H4 (cell line): ENCODE measurements around the gene MYT1. TPM values are rescaled to one million over a fixed set of nuclear protein-coding genes. Genes with fewer than 3 reads are reported as not detected.
"Not testable (repeated sequence)": the region's sequence is repeated elsewhere in the genome, so short reads cannot be mapped to it uniquely, and the experiment has no call there.

ENCODE experiments used
- DNase-seq: peaks from one replicate; pipeline ENCODE4 v3.0.0-alpha.2; 2015; ENCODE audit warnings: low spot score
- total RNA-seq: library from RNA; depleted of rRNA; stranded (reverse); fragments of >200 nt; shearing (Covaris generic); gene quantifications from 2 replicates; pipeline ENCODE4 v1.2.3, GENCODE V29; 2014

MYT1 gene
- total RNA-seq, 1 experiment from 2014 or later = 0.27 TPM

- no peak for DNase-seq
Observed at GRCh38 chr20:64229507-64230061, 65.3 kb downstream of the MYT1 start.

GRCh38 chr20:64230461-64231145, 66.4 kb downstream of the MYT1 start:
- no peak for DNase-seq

GRCh38 chr20:64231621-64232550, 67.6 kb downstream of the MYT1 start:
- DNase-seq = no peak

GRCh38 chr20:64232794-64233193, 68.5 kb downstream of the MYT1 start:
- DNase-seq = peak; percentile 44

- DNase-seq = no peak
Observed at GRCh38 chr20:64233725-64234124, 69.5 kb downstream of the MYT1 start.

GRCh38 chr20:64234291-64234791, 70.1 kb downstream of the MYT1 start:
- no peak for DNase-seq

GRCh38 chr20:64234921-64235565, 70.8 kb downstream of the MYT1 start:
- not testable (repeated sequence) for DNase-seq

GRCh38 chr20:64236137-64237088, 72.2 kb downstream of the MYT1 start:
- DNase-seq = no peak

GRCh38 chr20:64237316-64237715, 73.1 kb downstream of the MYT1 start:
- DNase-seq = no peak

GRCh38 chr20:64238115-64238825, 74.0 kb downstream of the MYT1 start:
- DNase-seq = no peak

GRCh38 chr20:64238851-64239387, 74.7 kb downstream of the MYT1 start:
- no peak for DNase-seq

- no peak for DNase-seq
Observed at GRCh38 chr20:64239449-64240242, 75.4 kb downstream of the MYT1 start.

- DNase-seq = no peak
Observed at GRCh38 chr20:64240243-64241015, 76.2 kb downstream of the MYT1 start.

GRCh38 chr20:64241061-64241460, 76.8 kb downstream of the MYT1 start:
- no peak for DNase-seq

GRCh38 chr20:64242003-64242796, 77.9 kb downstream of the MYT1 start:
- DNase-seq = no peak

- DNase-seq = no peak
Observed at GRCh38 chr20:64242797-64243475, 78.7 kb downstream of the MYT1 start.
